Nephron (organoid): Measurements from ENCODE around the gene NCOA3.

ENCODE experiments used
- H3K27ac Mint-ChIP-seq, 3 experiments: 2 replicates each; pipeline ENCODE4 v1.8.0; 2020; ENCODE audit warnings: mixed read lengths in 3 of 3, mild to moderate bottlenecking in 2 of 3, moderate library complexity in 1 of 3
- H3K27me3 Mint-ChIP-seq: 2 replicates; pipeline ENCODE4 v1.8.0; 2021; ENCODE audit warnings: low read depth, mild to moderate bottlenecking, moderate library complexity, mixed read lengths
- H3K36me3 Mint-ChIP-seq: 2 replicates; pipeline ENCODE4 v1.8.0; 2020; ENCODE audit warnings: low read depth, mixed read lengths
- H3K4me1 Mint-ChIP-seq: 2 replicates; pipeline ENCODE4 v1.8.0; 2020; ENCODE audit warnings: mixed read lengths
- H3K4me3 Mint-ChIP-seq, 3 experiments: 2 replicates each; pipeline ENCODE4 v1.8.0; 2020; ENCODE audit warnings: mild to moderate bottlenecking in 3 of 3, mixed read lengths in 3 of 3, moderate library complexity in 2 of 3
- H3K9me3 Mint-ChIP-seq: 2 replicates; pipeline ENCODE4 v1.8.0; 2020; ENCODE audit warnings: mixed read lengths
- TF ChIP-seq, protein P1 (sequence below), 3 experiments: fragments of 200-600 bp; sonication (generic); IDR thresholded peaks; one replicate each; pipeline ENCODE4 v1.5.0; 2021; ENCODE audit warnings: antibody characterized with exemption in 3 of 3; ENCODE audit not compliant: unreplicated experiment in 3 of 3

Gene NCOA3

DNA sequence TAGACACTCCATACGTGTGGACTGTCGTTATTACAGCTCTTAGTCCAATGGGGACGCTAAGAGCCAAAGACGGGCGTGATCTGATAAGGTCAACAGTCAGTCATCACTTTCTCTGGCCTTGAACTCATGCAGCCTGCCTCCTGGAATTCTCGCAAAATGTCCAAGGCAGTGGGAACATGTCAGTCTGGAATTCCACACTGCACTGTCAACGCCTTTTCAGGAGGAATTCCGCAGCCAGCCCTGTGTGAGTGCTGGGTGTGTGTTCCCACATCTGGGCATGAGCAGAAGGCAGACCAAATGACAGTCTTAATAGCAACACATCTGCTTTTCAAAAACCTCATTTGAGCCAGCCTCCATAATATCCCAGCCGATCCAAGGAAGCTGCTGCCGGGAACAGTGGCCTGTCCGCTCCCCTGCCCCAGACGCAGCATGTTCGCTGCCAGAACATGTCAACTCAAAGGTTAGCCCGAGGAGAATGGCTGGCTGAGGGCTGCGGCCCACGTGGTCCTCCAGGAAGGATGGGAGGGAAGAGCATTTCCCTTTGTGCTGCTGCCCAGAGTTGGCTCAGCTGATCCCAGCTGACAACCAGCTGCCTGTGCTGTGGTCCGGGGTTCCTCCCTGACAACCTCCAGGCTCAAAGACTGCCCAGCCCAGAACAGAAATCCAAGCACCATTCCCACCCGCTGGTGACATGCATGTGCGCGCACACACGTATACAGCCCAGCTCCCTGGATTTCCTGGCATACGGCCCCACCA lies 180.5 kb downstream of the NCOA3 start:
- Mint-ChIP-seq H3K27ac (peak overlapping the region in 2 of 3 experiments; percentile 68 to 76), H3K4me1 (peaks cover 19% of the 10 kb centered on the region), H3K36me3 (peaks cover 18% of the 10 kb centered on the region), H3K9me3 (no peaks in the 10 kb centered on the region), H3K27me3 (no peaks in the 10 kb centered on the region), H3K4me3 (no peak overlapping the region)
- TF ChIP-seq, protein P1, sequence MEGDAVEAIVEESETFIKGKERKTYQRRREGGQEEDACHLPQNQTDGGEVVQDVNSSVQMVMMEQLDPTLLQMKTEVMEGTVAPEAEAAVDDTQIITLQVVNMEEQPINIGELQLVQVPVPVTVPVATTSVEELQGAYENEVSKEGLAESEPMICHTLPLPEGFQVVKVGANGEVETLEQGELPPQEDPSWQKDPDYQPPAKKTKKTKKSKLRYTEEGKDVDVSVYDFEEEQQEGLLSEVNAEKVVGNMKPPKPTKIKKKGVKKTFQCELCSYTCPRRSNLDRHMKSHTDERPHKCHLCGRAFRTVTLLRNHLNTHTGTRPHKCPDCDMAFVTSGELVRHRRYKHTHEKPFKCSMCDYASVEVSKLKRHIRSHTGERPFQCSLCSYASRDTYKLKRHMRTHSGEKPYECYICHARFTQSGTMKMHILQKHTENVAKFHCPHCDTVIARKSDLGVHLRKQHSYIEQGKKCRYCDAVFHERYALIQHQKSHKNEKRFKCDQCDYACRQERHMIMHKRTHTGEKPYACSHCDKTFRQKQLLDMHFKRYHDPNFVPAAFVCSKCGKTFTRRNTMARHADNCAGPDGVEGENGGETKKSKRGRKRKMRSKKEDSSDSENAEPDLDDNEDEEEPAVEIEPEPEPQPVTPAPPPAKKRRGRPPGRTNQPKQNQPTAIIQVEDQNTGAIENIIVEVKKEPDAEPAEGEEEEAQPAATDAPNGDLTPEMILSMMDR (IDR thresholded peaks at IDR 0.05; ENCODE audit: unreplicated experiment in 3 of 3), result no peak

DNA sequence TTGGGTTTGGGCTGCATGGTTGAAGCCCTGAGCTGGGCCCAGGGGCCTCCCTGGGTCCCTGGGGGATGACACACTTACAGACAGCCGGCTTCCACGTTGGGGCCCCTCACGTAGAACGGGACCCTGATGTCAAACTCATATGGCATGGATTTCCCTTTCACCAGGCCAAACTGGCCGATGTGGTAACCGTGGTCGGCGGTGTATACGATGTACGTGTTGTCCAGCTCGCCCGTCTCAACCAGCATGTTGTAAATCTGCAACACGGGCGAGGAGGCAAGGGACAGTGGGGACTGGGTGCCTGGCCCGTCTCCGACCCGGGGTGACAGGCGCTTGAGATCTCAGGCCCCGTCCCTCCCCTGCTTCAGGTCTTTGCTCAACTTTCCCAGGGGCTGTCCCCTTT lies 181.2 kb downstream of the NCOA3 start:
- Mint-ChIP-seq H3K9me3 (no peaks in the 10 kb centered on the region), H3K27me3 (no peaks in the 10 kb centered on the region), H3K4me3 (no peak overlapping the region), H3K27ac (no peak overlapping the region), H3K4me1 (peaks cover 25% of the 10 kb centered on the region), H3K36me3 (peaks cover 25% of the 10 kb centered on the region)
- TF ChIP-seq, protein P1 (IDR thresholded peaks at IDR 0.05; ENCODE audit: unreplicated experiment in 3 of 3), result no peak

DNA sequence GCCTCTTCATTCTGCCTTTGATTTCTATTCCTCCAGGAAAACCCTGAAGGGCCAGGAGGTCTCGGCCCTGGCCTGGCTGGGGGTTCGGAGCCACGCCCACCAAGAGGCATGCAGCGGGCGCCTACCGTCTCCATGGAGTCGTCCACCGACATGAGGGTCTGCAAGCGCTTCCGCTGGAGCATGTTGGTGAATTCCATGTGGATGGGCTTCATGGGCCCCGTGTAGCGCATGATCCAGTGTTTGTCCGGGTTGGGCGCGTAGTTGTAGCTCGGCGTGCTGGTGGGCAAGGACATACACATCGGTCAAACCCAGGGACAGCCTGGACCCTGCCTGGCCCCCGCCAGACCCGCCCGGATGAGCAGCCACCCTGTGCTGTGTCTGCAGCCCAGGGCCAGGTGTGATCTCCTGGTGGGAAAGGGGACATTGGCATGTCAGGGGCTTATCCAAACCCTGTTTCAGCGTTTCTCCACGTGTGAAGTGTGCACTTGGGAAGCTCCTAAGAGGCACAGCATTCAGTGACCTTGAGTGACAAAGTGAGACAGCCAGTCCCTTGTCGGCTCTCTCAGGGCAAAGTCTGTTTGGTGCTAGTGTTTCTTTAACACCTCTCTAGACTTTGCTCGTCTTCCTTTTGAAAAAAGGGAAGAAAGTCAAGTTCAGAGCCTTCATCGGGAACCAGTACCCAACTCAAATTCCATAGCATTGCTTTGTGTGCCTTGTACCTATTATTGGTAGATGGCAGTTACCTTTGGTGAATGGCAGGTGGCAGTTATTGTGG lies 182.8 kb downstream of the NCOA3 start:
- H3K4me1 Mint-ChIP-seq, result peaks cover 27% of the 10 kb centered on the region
- H3K4me3 Mint-ChIP-seq, result no peak overlapping the region
- no peaks in the 10 kb centered on the region for H3K9me3 Mint-ChIP-seq
- H3K27me3 Mint-ChIP-seq, result no peaks in the 10 kb centered on the region
- H3K27ac Mint-ChIP-seq, result no peak overlapping the region
- TF ChIP-seq, protein P1 (IDR thresholded peaks at IDR 0.05; ENCODE audit: unreplicated experiment in 3 of 3), result no peak
- peaks cover 30% of the 10 kb centered on the region for H3K36me3 Mint-ChIP-seq

DNA sequence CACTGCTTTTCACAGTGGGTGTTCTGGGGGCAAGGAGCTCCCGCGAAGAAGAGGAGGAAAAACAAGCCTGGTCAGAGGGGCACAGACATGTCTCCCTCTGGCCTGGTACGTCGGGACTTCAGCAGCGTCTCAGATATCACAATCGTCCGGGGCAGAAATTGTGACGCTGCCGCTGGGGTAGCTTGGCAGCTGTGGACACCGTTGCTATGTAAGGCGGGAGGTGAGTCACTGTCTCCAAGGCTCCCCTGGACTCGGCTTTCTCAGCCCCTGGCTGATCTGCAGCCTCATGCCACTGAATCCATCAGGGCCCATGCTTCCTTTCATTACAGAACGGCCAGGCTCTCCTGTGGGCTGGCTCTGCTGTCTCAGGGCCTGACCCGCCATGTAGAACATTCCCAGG lies 184.9 kb downstream of the NCOA3 start:
- H3K27me3 Mint-ChIP-seq, result no peaks in the 10 kb centered on the region
- H3K36me3 Mint-ChIP-seq, result peaks cover 39% of the 10 kb centered on the region
- TF ChIP-seq, protein P1 (IDR thresholded peaks at IDR 0.05; ENCODE audit: unreplicated experiment in 3 of 3), result no peak
- H3K9me3 Mint-ChIP-seq, result no peaks in the 10 kb centered on the region
- H3K27ac Mint-ChIP-seq, result peak overlapping the region in 2 of 3 experiments; percentile 39 to 45
- no peak overlapping the region for H3K4me3 Mint-ChIP-seq
- H3K4me1 Mint-ChIP-seq, result peaks cover 42% of the 10 kb centered on the region

DNA sequence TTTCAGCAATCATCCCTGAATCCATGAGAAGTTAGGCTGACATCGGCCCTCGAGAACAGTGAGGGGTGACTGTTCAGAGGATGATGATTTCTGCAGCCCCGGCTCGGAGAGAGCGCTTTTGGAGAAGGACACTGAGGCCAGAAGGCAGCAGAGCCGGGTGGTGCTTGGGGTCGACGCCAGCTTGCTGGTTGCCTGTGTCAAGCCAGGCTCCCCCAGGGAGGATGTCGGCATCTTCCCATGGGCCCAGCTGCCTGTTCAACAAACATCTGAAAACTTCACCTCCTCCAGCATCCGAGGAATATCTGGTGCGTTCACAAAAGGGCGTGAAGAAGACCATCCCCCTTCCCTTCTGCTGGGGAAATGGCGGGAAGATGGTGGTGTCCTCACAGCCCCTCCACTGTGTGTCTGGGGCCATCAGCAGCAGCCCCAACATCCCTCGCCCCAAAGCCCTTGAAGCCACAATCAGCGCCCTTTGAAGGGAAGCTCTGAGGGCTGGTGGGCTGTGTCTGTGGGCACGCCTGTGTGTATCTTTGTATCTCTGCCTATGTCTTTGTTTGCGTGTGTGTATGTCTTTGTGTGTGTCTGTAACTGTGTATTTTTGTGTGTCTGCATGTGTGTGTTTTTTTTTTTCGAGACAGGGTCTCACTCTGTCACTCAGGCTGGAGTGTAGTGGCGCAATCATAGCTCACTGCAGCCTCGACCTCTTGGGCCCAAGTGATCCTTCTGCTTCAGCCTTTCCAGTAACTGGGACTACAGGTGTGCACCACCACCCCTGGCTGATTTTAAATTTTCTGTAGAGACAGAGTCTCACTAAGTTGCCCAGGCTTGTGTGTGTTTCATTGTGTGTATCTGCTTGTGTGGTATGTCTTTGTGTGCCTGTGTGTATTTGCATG lies 185.7 kb downstream of the NCOA3 start:
- TF ChIP-seq, protein P1 (IDR thresholded peaks at IDR 0.05; ENCODE audit: unreplicated experiment in 3 of 3), result no peak
- Mint-ChIP-seq H3K36me3 (peaks cover 39% of the 10 kb centered on the region), H3K4me1 (peaks cover 39% of the 10 kb centered on the region), H3K27me3 (no peaks in the 10 kb centered on the region), H3K27ac (peak overlapping the region in 2 of 3 experiments; percentile 11 to 45), H3K4me3 (no peak overlapping the region), H3K9me3 (no peaks in the 10 kb centered on the region)
